AG04450 (cell line): ENCODE measurements around the gene CDH22. TPM values are rescaled to one million over a fixed set of nuclear protein-coding genes. Genes with fewer than 3 reads are reported as not detected.

Experiments used
- CTCF ChIA-PET: fragments of 300-600, 350-600 bp; formaldehyde crosslinking; extraction: SDS; loops from one replicate; lab custom pipeline; 2022; ENCODE audit warnings: antibody characterized with exemption, inconsistent platforms; lab: Charles Lee
- POLR2A ChIA-PET: fragments of 350-600 bp; formaldehyde crosslinking; extraction: SDS; loops from one replicate; lab custom pipeline; 2021; ENCODE audit warnings: antibody characterized with exemption, inconsistent platforms; lab: Yijun Ruan, JAX
- DNase-seq: peaks from one replicate; pipeline ENCODE4 v3.0.0-alpha.2; 2011; ENCODE audit warnings: low read depth, low spot score
- H3K27ac ChIP-seq: one replicate; pipeline ENCODE4 v1.5.1; 2012; ENCODE audit warnings: low read depth, low read length, control low read depth
- H3K27me3 ChIP-seq: one replicate; pipeline ENCODE4 v1.6.0; 2012; ENCODE audit warnings: low read length; ENCODE audit not compliant: control insufficient read depth, insufficient read depth
- H3K4me3 ChIP-seq: 2 replicates; pipeline ENCODE4 v1.5.1; 2011; ENCODE audit warnings: mild to moderate bottlenecking, low read depth, low read length, control low read depth
- H3K9me3 ChIP-seq: 2 replicates; pipeline ENCODE4 v1.5.1; 2012; ENCODE audit warnings: low read length; ENCODE audit not compliant: control insufficient read depth, insufficient read depth
- polyA plus RNA-seq: library from polyadenylated mRNA; depleted of rRNA; stranded (reverse); fragments of >200 nt; gene quantifications from 2 replicates; pipeline ENCODE4 v1.2.3, GENCODE V29; 2011
- TF ChIP-seq, protein P1 (sequence below): IDR thresholded peaks from 2 replicates; pipeline ENCODE4 v1.5.1; 2011; ENCODE audit warnings: low read depth, low read length, control low read depth, inconsistent platforms

Gene CDH22
- polyA plus RNA-seq, 1 experiment = not detected

DNA sequence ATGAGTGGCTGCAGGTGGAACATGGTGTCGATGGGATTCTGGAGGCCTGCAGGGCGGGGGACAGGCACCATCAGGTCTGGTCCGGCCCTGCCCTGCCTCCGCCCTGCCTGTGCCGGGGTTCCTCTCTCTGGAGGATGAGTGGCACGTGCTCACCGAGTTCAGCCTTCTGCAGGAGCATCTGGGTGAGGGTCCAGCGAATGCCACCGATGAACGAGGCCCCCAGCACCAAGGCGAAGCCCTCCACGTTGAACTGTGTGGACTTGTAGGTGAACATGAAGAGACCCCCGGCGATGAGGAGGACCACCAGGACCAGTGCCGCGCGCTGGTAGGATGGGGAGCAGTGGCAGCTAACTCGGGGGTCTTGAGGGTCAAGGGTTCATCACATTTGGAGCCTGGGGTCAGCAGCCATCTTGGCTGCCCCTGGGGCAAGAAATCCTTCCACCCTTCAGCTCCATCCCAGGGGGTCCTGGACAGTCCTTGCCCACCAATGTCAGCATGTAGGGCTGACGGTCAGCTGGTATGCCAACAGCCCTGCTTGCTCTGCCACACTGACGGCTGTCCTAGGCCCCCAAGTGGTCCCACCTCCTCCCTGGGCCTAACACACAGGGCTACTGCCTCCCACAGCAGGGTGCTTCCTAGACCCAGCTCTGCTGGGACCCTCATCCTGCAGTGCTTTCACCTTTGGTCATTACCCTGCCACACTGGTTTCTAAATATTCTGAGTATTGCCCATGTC, 46.8 kb upstream of the CDH22 start:
- H3K27me3 ChIP-seq = no peaks in the 10 kb centered on the region
- H3K9me3 ChIP-seq = no peaks in the 10 kb centered on the region; the same call in 1 of the 2 replicates
- TF ChIP-seq, protein P1, sequence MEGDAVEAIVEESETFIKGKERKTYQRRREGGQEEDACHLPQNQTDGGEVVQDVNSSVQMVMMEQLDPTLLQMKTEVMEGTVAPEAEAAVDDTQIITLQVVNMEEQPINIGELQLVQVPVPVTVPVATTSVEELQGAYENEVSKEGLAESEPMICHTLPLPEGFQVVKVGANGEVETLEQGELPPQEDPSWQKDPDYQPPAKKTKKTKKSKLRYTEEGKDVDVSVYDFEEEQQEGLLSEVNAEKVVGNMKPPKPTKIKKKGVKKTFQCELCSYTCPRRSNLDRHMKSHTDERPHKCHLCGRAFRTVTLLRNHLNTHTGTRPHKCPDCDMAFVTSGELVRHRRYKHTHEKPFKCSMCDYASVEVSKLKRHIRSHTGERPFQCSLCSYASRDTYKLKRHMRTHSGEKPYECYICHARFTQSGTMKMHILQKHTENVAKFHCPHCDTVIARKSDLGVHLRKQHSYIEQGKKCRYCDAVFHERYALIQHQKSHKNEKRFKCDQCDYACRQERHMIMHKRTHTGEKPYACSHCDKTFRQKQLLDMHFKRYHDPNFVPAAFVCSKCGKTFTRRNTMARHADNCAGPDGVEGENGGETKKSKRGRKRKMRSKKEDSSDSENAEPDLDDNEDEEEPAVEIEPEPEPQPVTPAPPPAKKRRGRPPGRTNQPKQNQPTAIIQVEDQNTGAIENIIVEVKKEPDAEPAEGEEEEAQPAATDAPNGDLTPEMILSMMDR = no peak
- ChIA-PET POLR2A (interaction anchor here (1.6 kb wide), 1 partner anchor 9 kb away, joined by 8 read pairs; no protein-coding TSS in a partner anchor), CTCF (no interaction called here)
- no peak overlapping the region for H3K4me3 ChIP-seq
- DNase-seq = no peak
- H3K27ac ChIP-seq = no peak overlapping the region

DNA sequence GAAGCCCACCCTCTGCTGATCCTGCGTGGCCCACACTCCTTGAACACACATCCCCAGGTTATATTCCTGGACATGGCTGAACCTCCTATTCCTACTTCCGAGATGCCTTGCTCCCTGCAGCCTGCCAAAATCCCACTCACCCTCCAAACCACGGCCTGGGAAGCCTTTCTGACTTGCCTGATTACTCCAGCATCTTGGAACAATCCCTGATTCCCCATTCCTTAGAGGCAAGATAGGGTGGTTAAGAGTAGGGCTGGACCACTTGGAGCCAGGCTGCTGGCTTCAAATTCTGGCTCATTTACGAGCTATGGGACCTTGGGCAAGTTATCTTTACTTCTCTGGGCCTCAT, 45.9 kb upstream of the CDH22 start:
- H3K27ac ChIP-seq = no peak overlapping the region
- TF ChIP-seq, protein P1 = no peak
- ChIA-PET POLR2A (no interaction called here), CTCF (no interaction called here)
- H3K4me3 ChIP-seq = no peak overlapping the region
- DNase-seq = no peak
- no peaks in the 10 kb centered on the region for H3K27me3 ChIP-seq
- H3K9me3 ChIP-seq = no peaks in the 10 kb centered on the region; the same call in 1 of the 2 replicates

DNA sequence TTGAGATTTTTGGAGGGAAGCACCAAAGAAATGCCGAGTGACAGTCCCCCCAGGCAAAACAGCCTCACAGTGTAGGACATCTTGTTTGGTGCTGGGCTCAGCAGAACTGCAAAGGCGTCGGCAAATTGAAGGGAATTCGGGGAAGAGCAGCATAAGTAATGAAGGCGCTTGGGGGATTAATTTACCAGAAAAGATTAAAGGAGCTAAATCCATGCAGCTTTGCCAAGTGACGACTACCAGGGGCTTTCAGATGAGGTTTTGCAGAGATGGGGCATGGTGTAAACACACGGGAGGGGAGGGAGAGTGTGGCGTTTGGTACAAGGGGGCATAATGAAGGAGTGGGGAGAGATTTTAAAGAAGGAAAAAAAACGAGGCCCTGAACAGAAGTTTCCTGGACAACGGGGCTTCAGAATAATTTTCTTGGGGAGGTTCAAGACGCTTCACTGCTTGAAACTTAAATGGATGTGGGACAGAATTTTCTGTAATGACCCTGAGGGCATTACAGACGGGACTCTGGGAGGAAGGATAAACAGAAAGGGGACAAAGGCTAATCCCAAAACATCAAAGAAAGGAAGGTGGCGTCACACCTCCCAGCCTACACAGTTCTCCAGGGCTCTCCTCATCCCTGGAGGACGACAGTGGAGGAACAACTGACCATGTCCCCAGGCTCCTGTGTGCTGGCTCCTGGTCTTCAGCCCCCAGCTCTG, 45.4 kb upstream of the CDH22 start:
- TF ChIP-seq, protein P1 = no peak
- no peaks in the 10 kb centered on the region for H3K27me3 ChIP-seq
- no peak for DNase-seq
- no peak overlapping the region for H3K4me3 ChIP-seq
- H3K27ac ChIP-seq = no peak overlapping the region
- ChIA-PET CTCF (no interaction called here), POLR2A (interaction anchor here (0.8 kb wide), 1 partner anchor 336 kb away, joined by 3 read pairs; no protein-coding TSS in a partner anchor)
- H3K9me3 ChIP-seq = no peaks in the 10 kb centered on the region; the same call in 1 of the 2 replicates

DNA sequence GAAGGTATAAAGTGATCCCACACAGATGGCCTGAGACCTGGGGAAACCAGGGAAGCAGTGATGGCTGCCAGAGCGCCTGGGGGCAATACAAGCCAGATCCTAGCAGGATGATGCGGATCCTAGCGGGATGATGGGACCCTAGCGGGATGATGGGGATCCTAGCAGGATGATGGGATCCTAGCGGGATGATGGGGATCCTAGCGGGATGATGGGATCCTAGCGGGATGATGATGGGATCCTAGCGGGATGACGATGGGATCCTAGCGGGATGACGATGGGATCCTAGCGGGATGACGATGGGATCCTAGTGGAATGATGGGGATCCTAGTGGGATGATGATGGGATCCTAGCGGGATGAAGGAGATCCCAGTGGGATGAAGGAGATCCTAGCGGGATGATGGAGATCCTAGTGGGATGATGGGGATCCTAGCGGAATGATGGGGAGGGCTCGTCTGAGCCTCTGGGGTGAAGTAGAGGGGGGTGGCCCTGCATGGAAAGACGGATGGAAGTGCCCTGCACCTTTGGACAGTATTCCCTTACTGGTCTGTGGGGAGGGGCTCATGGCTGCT, 44.2 kb upstream of the CDH22 start:
- Histone ChIP-seq H3K27ac (no peak overlapping the region), H3K9me3 (no peaks in the 10 kb centered on the region; the same call in 1 of the 2 replicates), H3K4me3 (no peak overlapping the region), H3K27me3 (no peaks in the 10 kb centered on the region)
- TF ChIP-seq, protein P1 = no peak
- CTCF ChIA-PET = no interaction called here
- POLR2A ChIA-PET = no interaction called here
- DNase-seq = no peak
